PC-3 (cell line): ENCODE results near the gene ZNF764. TPM values are rescaled to one million over a fixed set of nuclear protein-coding genes. Genes with fewer than 3 reads are reported as not detected.

Source experiments
- ATAC-seq: fragments of 200-7000 bp; cut with Tn5 transposase; 2 replicates; pipeline ENCODE4 v1.9.1; 2020; ENCODE audit warnings: mild to moderate bottlenecking, moderate library complexity
- Bru-seq: library from RNA; stranded (reverse); fragments of 400-500 nt; gene quantifications from one replicate; lab custom pipeline; 2021; lab: Mats Ljungman, UMichigan
- BruChase-seq, 2 experiments: library from RNA; stranded (reverse); fragments of 400-500 nt; gene quantifications; one replicate each; lab custom pipeline; 2021; lab: Mats Ljungman, UMichigan
- BruUV-seq: library from RNA; stranded (reverse); fragments of 400-500 nt; replicated peaks from 2 replicates; lab custom pipeline; 2021; lab: Mats Ljungman, UMichigan
- CTCF ChIA-PET: fragments of 300-600 bp; sonication (Branson Sonifier 250); formaldehyde crosslinking; loops from one replicate; lab custom pipeline; 2022; ENCODE audit warnings: antibody characterized with exemption; lab: Charles Lee
- POLR2A ChIA-PET: fragments of 300-600 bp; sonication (Branson Sonifier 250); formaldehyde crosslinking; loops from one replicate; lab custom pipeline; 2022; ENCODE audit warnings: antibody characterized with exemption; ENCODE audit not compliant: unreplicated experiment; lab: Charles Lee
- DNase-seq: peaks from one replicate; pipeline ENCODE4 v3.0.0-alpha.2; 2015
- H2AFZ ChIP-seq: fragments of 300-600 bp; sonication (generic); 2 replicates; pipeline ENCODE4 v1.6.0; 2016; ENCODE audit warnings: antibody characterized with exemption, low read length
- H3F3A ChIP-seq: fragments of 300-600 bp; sonication (generic); one replicate; pipeline ENCODE4 v1.6.0; 2017; ENCODE audit warnings: antibody characterized with exemption, low read length, control low read depth, mild to moderate bottlenecking; ENCODE audit not compliant: unreplicated experiment
- H3K27ac ChIP-seq: fragments of 300-600 bp; sonication (generic); 2 replicates; pipeline ENCODE4 v1.5.1; 2016; ENCODE audit warnings: mild to moderate bottlenecking, low read length
- H3K27me3 ChIP-seq: fragments of 300-600 bp; sonication (generic); 2 replicates; pipeline ENCODE4 v1.6.1; 2016; ENCODE audit warnings: low read length, mixed read lengths
- H3K36me3 ChIP-seq: fragments of 300-600 bp; sonication (generic); 2 replicates; pipeline ENCODE4 v1.6.1; 2016; ENCODE audit warnings: low read depth, mixed run types, low read length, mixed read lengths
- H3K4me1 ChIP-seq: fragments of 300-600 bp; sonication (generic); 2 replicates; pipeline ENCODE4 v1.5.1; 2016; ENCODE audit warnings: low read length; ENCODE audit not compliant: insufficient read depth
- H3K4me2 ChIP-seq: fragments of 300-600 bp; sonication (generic); 2 replicates; pipeline ENCODE4 v1.6.0; 2016; ENCODE audit warnings: low read length
- H3K4me3 ChIP-seq: fragments of 300-600 bp; sonication (generic); 2 replicates; pipeline ENCODE4 v1.5.1; 2016; ENCODE audit warnings: mild to moderate bottlenecking, low read length, mixed read lengths
- H3K79me2 ChIP-seq: fragments of 300-600 bp; sonication (generic); 2 replicates; pipeline ENCODE4 v1.6.1; 2017; ENCODE audit warnings: low read length, mixed read lengths
- H3K9ac ChIP-seq: fragments of 300-600 bp; sonication (generic); 2 replicates; pipeline ENCODE4 v1.6.0; 2016; ENCODE audit warnings: mild to moderate bottlenecking, low read length
- H3K9me2 ChIP-seq: fragments of 300-600 bp; sonication (generic); replicated peaks from 2 replicates; pipeline ENCODE4 v1.6.1; 2016; ENCODE audit warnings: mixed run types, low read length, mixed read lengths
- H3K9me3 ChIP-seq: fragments of 300-600 bp; sonication (generic); 2 replicates; pipeline ENCODE4 v1.6.1; 2016; ENCODE audit warnings: low read length, mixed read lengths
- H4K20me1 ChIP-seq: fragments of 300-600 bp; sonication (generic); 2 replicates; pipeline ENCODE4 v1.6.1; 2016; ENCODE audit warnings: low read length, mixed read lengths
- EZH2 ChIP-seq: fragments of 300-600 bp; sonication (generic); IDR thresholded peaks from one replicate; pipeline ENCODE4 v1.6.1; 2017; ENCODE audit warnings: antibody characterized with exemption, mild to moderate bottlenecking, low read length; ENCODE audit not compliant: unreplicated experiment
- EZH2phosphoT487 ChIP-seq: fragments of 300-600 bp; sonication (generic); IDR thresholded peaks from 2 replicates; pipeline ENCODE4 v1.6.1; 2018; ENCODE audit warnings: mild to moderate bottlenecking, antibody characterized with exemption, low read length, borderline replicate concordance
- intact Hi-C: fragments of 100-400 bp; cut with micrococcal nuclease; formaldehyde crosslinking; loops from 2 replicates; pipeline ENCODE4 v1.9.0; 2023
- long read RNA-seq: library from polyadenylated mRNA; unstranded; transcript quantifications from one replicate; pipeline ENCODE4 v2.0.0, GENCODE V29; 2021; ENCODE audit not compliant: unreplicated experiment
- total RNA-seq: library from RNA; depleted of rRNA; stranded (reverse); fragments of >200 nt; gene quantifications from 2 replicates; pipeline ENCODE4 v1.2.3, GENCODE V29; 2014; rRNA removed
- TF ChIP-seq, protein P1 (sequence below): fragments of 300-600 bp; sonication (generic); conservative IDR thresholded peaks from 2 replicates; pipeline ENCODE4 v1.5.1; 2017; ENCODE audit warnings: antibody characterized with exemption, low read depth, mild to moderate bottlenecking, low read length

ZNF764 gene
- total RNA-seq (8.1 and 12.8 TPM in 2 replicates), Bru-seq, nascent RNA (percentile 65 among the genes with signal in this experiment), BruChase-seq, experiment 1, labeled RNA remaining after a 6-hour chase (percentile 82 among the genes with signal in this experiment), BruChase-seq, experiment 2, labeled RNA remaining after a 2-hour chase (percentile 85 among the genes with signal in this experiment)
- long read RNA-seq, partial matches to known transcripts, result 1 of 13 reads
- long read RNA-seq, other reads (novel, unspliced or antisense), result 7 of 13 reads

DNA sequence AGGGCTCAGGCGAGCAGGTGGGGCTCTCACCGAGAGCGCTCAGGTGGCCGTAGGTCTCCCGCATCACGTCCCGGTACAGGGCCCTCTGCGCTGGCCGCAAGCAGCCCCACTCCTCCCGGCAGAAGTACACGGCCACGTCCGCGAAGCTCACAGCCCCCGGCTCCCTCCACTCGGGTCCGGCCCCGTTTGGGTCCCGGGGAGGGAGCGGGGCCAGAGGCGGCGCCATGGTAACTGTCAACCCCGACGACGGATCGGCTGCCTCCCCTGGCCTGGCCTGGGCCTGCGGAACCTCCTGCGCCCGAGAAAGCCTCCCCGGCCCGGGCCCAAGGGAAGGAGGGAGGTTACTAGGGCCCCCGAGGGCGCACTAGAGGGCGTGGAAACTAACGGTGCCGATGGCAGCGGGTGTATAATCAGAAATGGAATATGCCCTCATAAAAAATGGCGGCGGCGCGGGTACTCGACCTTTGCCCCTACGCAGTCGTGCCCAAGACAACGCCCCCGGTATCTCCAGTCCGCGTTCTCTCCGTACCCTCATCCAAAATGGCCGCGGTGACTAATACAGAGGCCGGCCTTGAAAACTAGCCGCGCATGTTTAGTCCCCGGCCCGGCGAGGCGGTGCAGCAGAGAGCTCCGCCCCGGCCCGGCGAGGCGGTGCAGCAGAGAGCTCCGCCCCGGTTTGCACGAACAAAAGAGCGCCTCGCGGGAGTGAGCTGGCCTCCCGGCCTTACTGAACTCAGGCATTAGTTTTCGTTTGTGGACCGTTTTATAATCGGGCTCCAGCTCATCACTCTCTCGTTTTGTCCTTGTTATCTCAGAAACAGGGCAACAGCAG lies at the start of gene ZNF764:
TSS of gene ZNF764 (minus strand) at position 418 of the 832 bp plus-strand sequence. CDS start at position 226, 192 bp downstream.
- peak within 1 kb of the TSS; percentile 78 for H3K27ac ChIP-seq
- H3K9me3 ChIP-seq, result no peaks in the 10 kb centered on the region
- peak within 1 kb of the TSS; percentile 95 for H3K9ac ChIP-seq
- peak within 1 kb of the TSS; percentile 92 for H3K4me3 ChIP-seq
- H3K4me2 ChIP-seq, result peak within 1 kb of the TSS; percentile 85
- DNase-seq (peak; percentile 96), ATAC-seq (peak; percentile 95)
- no peaks in the 10 kb centered on the region for H3F3A ChIP-seq
- CTCF ChIA-PET, result interaction anchor here (0.7 to 1.4 kb wide), 4 partner anchors 19 to 128 kb away, joined by 3 to 6 read pairs (median 4); partner anchors contain the start of gene DCTPP1
- H3K4me1 ChIP-seq, result peaks cover 3% of the 10 kb centered on the region; the same call in 1 of the 2 replicates
- H3K27me3 ChIP-seq, result no peaks in the 10 kb centered on the region
- POLR2A ChIA-PET, result interaction anchor here (0.5 to 1.4 kb wide), 10 partner anchors 9 to 1695 kb away, joined by 3 to 8 read pairs (median 4); partner anchors contain the start of genes CORO1A, SH2B1 and ZNF689
- H3K79me2 ChIP-seq, result peaks cover 29% of the 10 kb centered on the region
- peak within 1 kb of the TSS; percentile 90 for H2AFZ ChIP-seq
- BruUV-seq, result TSS peak; percentile 44
- TF ChIP-seq EZH2 (no peak), EZH2phosphoT487 (no peak)
- TF ChIP-seq, protein P1, sequence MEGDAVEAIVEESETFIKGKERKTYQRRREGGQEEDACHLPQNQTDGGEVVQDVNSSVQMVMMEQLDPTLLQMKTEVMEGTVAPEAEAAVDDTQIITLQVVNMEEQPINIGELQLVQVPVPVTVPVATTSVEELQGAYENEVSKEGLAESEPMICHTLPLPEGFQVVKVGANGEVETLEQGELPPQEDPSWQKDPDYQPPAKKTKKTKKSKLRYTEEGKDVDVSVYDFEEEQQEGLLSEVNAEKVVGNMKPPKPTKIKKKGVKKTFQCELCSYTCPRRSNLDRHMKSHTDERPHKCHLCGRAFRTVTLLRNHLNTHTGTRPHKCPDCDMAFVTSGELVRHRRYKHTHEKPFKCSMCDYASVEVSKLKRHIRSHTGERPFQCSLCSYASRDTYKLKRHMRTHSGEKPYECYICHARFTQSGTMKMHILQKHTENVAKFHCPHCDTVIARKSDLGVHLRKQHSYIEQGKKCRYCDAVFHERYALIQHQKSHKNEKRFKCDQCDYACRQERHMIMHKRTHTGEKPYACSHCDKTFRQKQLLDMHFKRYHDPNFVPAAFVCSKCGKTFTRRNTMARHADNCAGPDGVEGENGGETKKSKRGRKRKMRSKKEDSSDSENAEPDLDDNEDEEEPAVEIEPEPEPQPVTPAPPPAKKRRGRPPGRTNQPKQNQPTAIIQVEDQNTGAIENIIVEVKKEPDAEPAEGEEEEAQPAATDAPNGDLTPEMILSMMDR, result no peak
- H3K9me2 ChIP-seq, result no peaks in the 10 kb centered on the region
- H4K20me1 ChIP-seq, result no peaks in the 10 kb centered on the region
- intact Hi-C loops, result loop anchor here (1.0 kb wide), 2 partner anchors 23 to 27 kb away; partner anchors contain the start of gene ZNF785
- no peaks in the 10 kb centered on the region for H3K36me3 ChIP-seq

DNA sequence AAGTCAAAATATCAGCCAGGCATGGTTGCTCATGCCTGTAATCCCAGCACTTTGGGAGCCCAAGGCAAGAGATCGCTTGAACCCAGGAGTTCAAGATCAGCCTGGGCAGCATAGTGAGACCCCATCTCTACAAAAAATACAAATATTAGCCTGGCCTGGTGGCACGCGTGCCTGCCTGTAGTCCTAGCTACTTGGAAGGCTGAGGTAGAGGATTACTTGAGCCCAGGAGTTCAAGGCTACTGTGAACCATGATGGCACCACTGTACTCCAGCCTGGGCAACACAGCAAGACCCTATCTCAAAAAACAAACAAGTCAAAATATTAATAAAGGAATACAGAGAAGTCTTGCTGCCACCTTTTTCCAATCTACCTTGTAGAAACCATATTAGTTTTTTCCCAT lies 47.8 kb upstream of the ZNF764 start:
- Histone ChIP-seq H3F3A (no peaks in the 10 kb centered on the region), H3K9me2 (no peaks in the 10 kb centered on the region), H3K4me1 (peaks cover 3% of the 10 kb centered on the region; the same call in 1 of the 2 replicates), H3K4me3 (no peak overlapping the region), H3K36me3 (no peaks in the 10 kb centered on the region; the same call in 1 of the 2 replicates), H3K79me2 (peaks cover 18% of the 10 kb centered on the region), H2AFZ (no peak overlapping the region), H3K27me3 (no peaks in the 10 kb centered on the region), H3K27ac (no peak overlapping the region), H4K20me1 (no peaks in the 10 kb centered on the region), H3K4me2 (no peak overlapping the region), H3K9me3 (no peaks in the 10 kb centered on the region), H3K9ac (no peak overlapping the region)
- POLR2A ChIA-PET, result no interaction called here
- CTCF ChIA-PET, result no interaction called here
- BruUV-seq, result no TSS peak
- intact Hi-C loops, result no loop called here
- no peak for TF ChIP-seq EZH2phosphoT487
- TF ChIP-seq EZH2, result no peak
- TF ChIP-seq, protein P1, result no peak
- DNase-seq (no peak), ATAC-seq (no peak)
